Pericardium fibroblast (primary cell): ENCODE data around the gene GPR4. TPM values are rescaled to one million over a fixed set of nuclear protein-coding genes. Genes with fewer than 3 reads are reported as not detected.

Experiments
- total RNA-seq: library from RNA; depleted of rRNA; stranded (reverse); fragments of >200 nt; gene quantifications from 2 replicates; pipeline ENCODE4 v1.2.3, GENCODE V29; 2015

The GPR4 gene
- 1.5 and 2.0 TPM in 2 replicates for total RNA-seq

GRCh38 chr19:45601524-45602374, at the start of gene GPR4:
Gene GPR4 (minus strand): TSS chr19:45602212. CDS start chr19:45591866, 10,346 bp downstream.

GRCh38 chr19:45638930-45639729, 37.1 kb upstream of the GPR4 start, which contains the start of gene EML2:
Gene EML2 (minus strand): TSS chr19:45639397. CDS start chr19:45639376, 21 bp downstream.

GRCh38 chr19:45584332-45585157, 17.5 kb downstream of the GPR4 start, which contains the start of gene OPA3:
Gene OPA3 (minus strand): TSS chr19:45584802. CDS start chr19:45584764, 38 bp downstream.

Other genes starting within 250 kb of the GPR4 start
- 15.0 and 24.5 TPM in 2 replicates for gene ERCC2, start 231.6 kb downstream of the GPR4 start, total RNA-seq
- 4.8 and 7.8 TPM in 2 replicates for gene PPP1R13L, start 197.1 kb downstream of the GPR4 start, total RNA-seq
- gene POLR1G, start 195.6 kb downstream of the GPR4 start, total RNA-seq: 2.9 and 9.3 TPM in 2 replicates
- 73.5 and 82.0 TPM in 2 replicates for gene ERCC1, start 178.3 kb downstream of the GPR4 start, total RNA-seq
- 14.2 and 53.7 TPM in 2 replicates for gene FOSB, start 134.2 kb downstream of the GPR4 start, total RNA-seq
- 18.8 and 21.1 TPM in 2 replicates for gene RTN2, start 105.2 kb downstream of the GPR4 start, total RNA-seq
- 1.3 and 2.6 TPM in 2 replicates for gene PPM1N, start 103.8 kb downstream of the GPR4 start, total RNA-seq
- gene VASP, start 94.7 kb downstream of the GPR4 start, total RNA-seq: 55.0 and 120 TPM in 2 replicates
- gene OPA3, start 17.4 kb downstream of the GPR4 start, total RNA-seq: 8.2 and 9.2 TPM in 2 replicates
- 12.4 and 18.6 TPM in 2 replicates for gene EML2, start 37.2 kb upstream of the GPR4 start, total RNA-seq
- 0.12 TPM in 1 of 2 replicates, not detected in the other for gene GIPR, start 66.0 kb upstream of the GPR4 start, total RNA-seq
- 281 and 314 TPM in 2 replicates for gene SNRPD2, start 89.7 kb upstream of the GPR4 start, total RNA-seq
- 10.0 and 18.6 TPM in 2 replicates for gene QPCTL, start 90.5 kb upstream of the GPR4 start, total RNA-seq
- gene FBXO46, start 128.7 kb upstream of the GPR4 start, total RNA-seq: 8.4 and 9.7 TPM in 2 replicates
- gene MEIOSIN, start 131.2 kb upstream of the GPR4 start, total RNA-seq: not detected in 2 replicates
- 26.3 and 31.2 TPM in 2 replicates for gene SIX5, start 167.0 kb upstream of the GPR4 start, total RNA-seq
- gene DMPK, start 180.3 kb upstream of the GPR4 start, total RNA-seq: 29.4 and 32.7 TPM in 2 replicates
- 25.6 and 27.6 TPM in 2 replicates for gene DMWD, start 190.6 kb upstream of the GPR4 start, total RNA-seq
- gene RSPH6A, start 213.1 kb upstream of the GPR4 start, total RNA-seq: not detected in 2 replicates